ENCODE results near the gene MIGA2.
"Not testable (repeated sequence)": the region's sequence is repeated elsewhere in the genome, so short reads cannot be mapped to it uniquely, and the experiment has no call there.

- TF ChIP-seq CTCF (IDR thresholded peaks at IDR 0.05); POLR2AphosphoS5 (IDR thresholded peaks at IDR 0.05; ENCODE audit: low read depth, low read length): not testable (repeated sequence)
Measured at GRCh38 chr9:129112526-129112925, 76.1 kb downstream of the MIGA2 start.

Data from Panc1 (cell line).